CD4-positive, CD25-positive, alpha-beta regulatory T cell (primary cell): ENCODE results near the gene OSGIN1. TPM values are rescaled to one million over a fixed set of nuclear protein-coding genes. Genes with fewer than 3 reads are reported as not detected.
A peak's percentile ranks its signal among the peaks of the same experiment; 100 is the strongest.

ENCODE experiments used
- ATAC-seq, 2 donors: fragments of 150-1000 bp; cut with Tn5 transposase; one replicate each; pipeline ENCODE4 v1.10.0; 2021; ENCODE audit warnings: low read depth in 2 of 2, moderate number of reproducible peaks in 2 of 2, moderate library complexity in 1 of 2
- DNase-seq, 3 donors: peaks; one replicate each; pipeline versions ENCODE4 v3.0.0 to v3.0.0-alpha.2; 2012 to 2022; ENCODE audit warnings: mixed read lengths in 1 of 3
- H3K27ac ChIP-seq: one replicate; pipeline ENCODE4 v1.7.0; 2013; ENCODE audit warnings: mild to moderate bottlenecking, low read length; ENCODE audit not compliant: insufficient read depth, poor library complexity, severe bottlenecking
- H3K27me3 ChIP-seq: one replicate; pipeline ENCODE4 v1.7.0; 2013; ENCODE audit warnings: low read length; ENCODE audit not compliant: control insufficient read depth, insufficient read depth
- H3K36me3 ChIP-seq: one replicate; pipeline ENCODE4 v1.7.0; 2013; ENCODE audit warnings: mild to moderate bottlenecking, low read length, moderate library complexity; ENCODE audit not compliant: control insufficient read depth, insufficient read depth
- H3K4me1 ChIP-seq: 2 replicates; pipeline ENCODE4 v1.7.0; 2013; ENCODE audit warnings: mild to moderate bottlenecking, low read length; ENCODE audit not compliant: insufficient read depth, control insufficient read depth, poor library complexity, severe bottlenecking
- H3K4me3 ChIP-seq: one replicate; pipeline ENCODE4 v1.7.0; 2013; ENCODE audit warnings: low read depth, mild to moderate bottlenecking, low read length, moderate library complexity
- H3K9me3 ChIP-seq, 2 experiments: 1 replicate in 1 of 2; 2 replicates in 1 of 2; pipeline ENCODE4 v1.7.0; 2013; ENCODE audit warnings: low read length in 2 of 2, mild to moderate bottlenecking in 1 of 2, moderate library complexity in 1 of 2; ENCODE audit not compliant: control insufficient read depth in 2 of 2
- H3K27ac Mint-ChIP-seq, 3 donors: one replicate each; pipeline ENCODE4 v1.8.0; 2020 to 2022; ENCODE audit warnings: mild to moderate bottlenecking in 3 of 3, mixed read lengths in 3 of 3, moderate library complexity in 2 of 3
- H3K27me3 Mint-ChIP-seq: one replicate; pipeline ENCODE4 v1.8.0; 2022; ENCODE audit warnings: mild to moderate bottlenecking, mixed read lengths
- H3K36me3 Mint-ChIP-seq: one replicate; pipeline ENCODE4 v1.8.0; 2020; ENCODE audit warnings: mixed read lengths
- H3K4me1 Mint-ChIP-seq, 4 donors: one replicate each; pipeline ENCODE4 v1.8.0; 2020 to 2022; ENCODE audit warnings: mixed read lengths in 4 of 4, mild to moderate bottlenecking in 1 of 4
- H3K4me3 Mint-ChIP-seq, 4 donors: one replicate each; pipeline ENCODE4 v1.8.0; 2020 to 2022; ENCODE audit warnings: mild to moderate bottlenecking in 4 of 4, mixed read lengths in 4 of 4, moderate library complexity in 3 of 4
- H3K9me3 Mint-ChIP-seq, 7 donors: one replicate each; pipeline ENCODE4 v1.8.0; 2020 to 2022; ENCODE audit warnings: mixed read lengths in 7 of 7, mild to moderate bottlenecking in 3 of 7, moderate library complexity in 2 of 7
- polyA plus RNA-seq, 4 donors: library from polyadenylated mRNA; unstranded; fragments of 300-500 nt; fragmentation: Illumina TruSeq; gene quantifications; one replicate each; pipeline ENCODE4 v1.2.3, GENCODE V29; 2021
- total RNA-seq: library from RNA; stranded (reverse); gene quantifications from one replicate; pipeline ENCODE4 v1.2.3, GENCODE V29; 2022

Gene OSGIN1
- total and polyA plus RNA-seq, 5 donors from 2014 or later, result 0.29 to 0.72 TPM; not detected in 3

- H3K27ac ChIP-seq, result no peak overlapping the region
- no peaks in the 10 kb centered on the region for H3K27me3 ChIP-seq
- no peak for DNase-seq
- H3K4me1 ChIP-seq, result no peaks in the 10 kb centered on the region
- H3K36me3 ChIP-seq, result no peaks in the 10 kb centered on the region
- H3K9me3 ChIP-seq, result no peaks in the 10 kb centered on the region
- Mint-ChIP-seq H3K4me1 (no peaks in the 10 kb centered on the region), H3K36me3 (no peaks in the 10 kb centered on the region), H3K27me3 (peaks cover 23% of the 10 kb centered on the region), H3K4me3 (no peak overlapping the region), H3K9me3 (peaks cover 0 to 7% (median 0%) of the 10 kb centered on the region in 7 donors), H3K27ac (no peak overlapping the region)
- ATAC-seq, result no peak
- H3K4me3 ChIP-seq, result no peak overlapping the region
Measured at GRCh38 chr16:83992624-83993023, 39.6 kb downstream of the OSGIN1 start.

GRCh38 chr16:83994087-83994486, 41.0 kb downstream of the OSGIN1 start:
- H3K4me1 ChIP-seq, result no peaks in the 10 kb centered on the region
- Mint-ChIP-seq H3K36me3 (no peaks in the 10 kb centered on the region), H3K27me3 (peaks cover 23% of the 10 kb centered on the region), H3K4me1 (no peaks in the 10 kb centered on the region), H3K27ac (no peak overlapping the region), H3K4me3 (no peak overlapping the region), H3K9me3 (peaks cover 0 to 7% (median 0%) of the 10 kb centered on the region in 7 donors)
- H3K27ac ChIP-seq, result no peak overlapping the region
- H3K36me3 ChIP-seq, result no peaks in the 10 kb centered on the region
- ATAC-seq (no peak), DNase-seq (no peak)
- no peaks in the 10 kb centered on the region for H3K27me3 ChIP-seq
- H3K9me3 ChIP-seq, result no peaks in the 10 kb centered on the region
- H3K4me3 ChIP-seq, result no peak overlapping the region

- Histone ChIP-seq H3K9me3 (no peaks in the 10 kb centered on the region), H3K27me3 (no peaks in the 10 kb centered on the region), H3K4me3 (no peak overlapping the region), H3K4me1 (no peaks in the 10 kb centered on the region), H3K27ac (no peak overlapping the region), H3K36me3 (no peaks in the 10 kb centered on the region)
- Mint-ChIP-seq H3K4me3 (no peak overlapping the region), H3K27me3 (peaks cover 22% of the 10 kb centered on the region), H3K4me1 (no peaks in the 10 kb centered on the region), H3K36me3 (no peaks in the 10 kb centered on the region), H3K27ac (peak overlapping the region in 1 of 3 donors; percentile 83), H3K9me3 (peaks cover 0 to 7% (median 0%) of the 10 kb centered on the region in 7 donors)
- no peak for DNase-seq
- ATAC-seq, result no peak
Measured at GRCh38 chr16:83994703-83995102, 41.7 kb downstream of the OSGIN1 start.

GRCh38 chr16:83995754-83996153, 42.7 kb downstream of the OSGIN1 start:
- Histone ChIP-seq H3K27me3 (no peaks in the 10 kb centered on the region), H3K4me1 (no peaks in the 10 kb centered on the region), H3K27ac (no peak overlapping the region), H3K4me3 (no peak overlapping the region), H3K9me3 (no peaks in the 10 kb centered on the region), H3K36me3 (no peaks in the 10 kb centered on the region)
- peaks cover 0 to 7% (median 0%) of the 10 kb centered on the region in 7 donors for H3K9me3 Mint-ChIP-seq
- H3K4me1 Mint-ChIP-seq, result no peaks in the 10 kb centered on the region
- H3K27ac Mint-ChIP-seq, result no peak overlapping the region
- peaks cover 13% of the 10 kb centered on the region for H3K27me3 Mint-ChIP-seq
- ATAC-seq (no peak), DNase-seq (no peak)
- no peaks in the 10 kb centered on the region for H3K36me3 Mint-ChIP-seq
- H3K4me3 Mint-ChIP-seq, result no peak overlapping the region

- ATAC-seq (no peak), DNase-seq (no peak)
- Histone ChIP-seq H3K27ac (no peak overlapping the region), H3K9me3 (no peaks in the 10 kb centered on the region), H3K4me1 (no peaks in the 10 kb centered on the region), H3K4me3 (no peak overlapping the region), H3K27me3 (no peaks in the 10 kb centered on the region), H3K36me3 (no peaks in the 10 kb centered on the region)
- H3K9me3 Mint-ChIP-seq, result peaks cover 0 to 7% (median 0%) of the 10 kb centered on the region in 7 donors
- H3K4me1 Mint-ChIP-seq, result no peaks in the 10 kb centered on the region
- H3K27ac Mint-ChIP-seq, result no peak overlapping the region
- no peak overlapping the region for H3K4me3 Mint-ChIP-seq
- H3K36me3 Mint-ChIP-seq, result no peaks in the 10 kb centered on the region
- peaks cover 13% of the 10 kb centered on the region for H3K27me3 Mint-ChIP-seq
Measured at GRCh38 chr16:83996481-83997252, 43.6 kb downstream of the OSGIN1 start.

GRCh38 chr16:83998091-83998490, 45.1 kb downstream of the OSGIN1 start:
- H3K36me3 Mint-ChIP-seq, result no peaks in the 10 kb centered on the region
- Histone ChIP-seq H3K9me3 (no peaks in the 10 kb centered on the region), H3K27me3 (no peaks in the 10 kb centered on the region), H3K36me3 (no peaks in the 10 kb centered on the region), H3K27ac (no peak overlapping the region), H3K4me3 (no peak overlapping the region), H3K4me1 (no peaks in the 10 kb centered on the region)
- H3K27ac Mint-ChIP-seq, result no peak overlapping the region
- H3K4me3 Mint-ChIP-seq, result no peak overlapping the region
- DNase-seq, result no peak
- ATAC-seq, result no peak
- peaks cover 0 to 7% (median 0%) of the 10 kb centered on the region in 7 donors for H3K9me3 Mint-ChIP-seq
- H3K27me3 Mint-ChIP-seq, result peaks cover 6% of the 10 kb centered on the region
- no peaks in the 10 kb centered on the region for H3K4me1 Mint-ChIP-seq

GRCh38 chr16:84000989-84001642, 48.1 kb downstream of the OSGIN1 start:
- no peak overlapping the region for H3K27ac ChIP-seq
- H3K36me3 ChIP-seq, result no peaks in the 10 kb centered on the region
- no peaks in the 10 kb centered on the region for H3K4me1 Mint-ChIP-seq
- ATAC-seq (no peak), DNase-seq (no peak)
- no peak overlapping the region for H3K4me3 Mint-ChIP-seq
- H3K9me3 Mint-ChIP-seq, result peaks cover 0 to 5% (median 0%) of the 10 kb centered on the region in 7 donors
- H3K4me1 ChIP-seq, result no peaks in the 10 kb centered on the region
- no peaks in the 10 kb centered on the region for H3K27me3 ChIP-seq
- H3K36me3 Mint-ChIP-seq, result no peaks in the 10 kb centered on the region
- H3K4me3 ChIP-seq, result no peak overlapping the region
- H3K27ac Mint-ChIP-seq, result no peak overlapping the region
- H3K9me3 ChIP-seq, result no peaks in the 10 kb centered on the region
- H3K27me3 Mint-ChIP-seq, result peaks cover 7% of the 10 kb centered on the region
